Keratinocyte (primary cell): Measurements from ENCODE around the gene INPP5B. TPM values are rescaled to one million over a fixed set of nuclear protein-coding genes. Genes with fewer than 3 reads are reported as not detected.
"Not testable (repeated sequence)": the region's sequence is repeated elsewhere in the genome, so short reads cannot be mapped to it uniquely, and the experiment has no call there.

Source experiments
- DNase-seq: peaks from one replicate; pipeline ENCODE4 v3.0.0-alpha.2; 2011; ENCODE audit warnings: low read depth, missing footprints, low spot score
- FAIRE-seq: peaks from 2 replicates; lab custom pipeline; 2011; peaks lifted over from hg19 to GRCh38; lab: Jason Lieb, UNC
- H2AFZ ChIP-seq: 2 replicates; pipeline ENCODE4 v1.6.0; 2012; ENCODE audit warnings: low read length, control low read depth, inconsistent platforms; ENCODE audit not compliant: control insufficient read depth
- H3K27ac ChIP-seq: 2 replicates; pipeline ENCODE4 v1.5.1; 2011; ENCODE audit warnings: low read length; ENCODE audit not compliant: control insufficient read depth, insufficient read depth
- H3K27me3 ChIP-seq: 3 replicates; pipeline ENCODE4 v1.6.0; 2011; ENCODE audit warnings: low read length; ENCODE audit not compliant: control insufficient read depth, insufficient read depth; ENCODE audit errors: extremely low read depth
- H3K36me3 ChIP-seq, 2 experiments: 2 replicates in 1 of 2; 3 replicates in 1 of 2; pipeline ENCODE4 v1.5.1; 2011; ENCODE audit warnings: low read length in 2 of 2, mild to moderate bottlenecking in 1 of 2; ENCODE audit not compliant: control insufficient read depth in 2 of 2, insufficient read depth in 2 of 2; ENCODE audit errors: extremely low read depth in 1 of 2
- H3K4me1 ChIP-seq: 3 replicates; pipeline ENCODE4 v1.5.1; 2011; ENCODE audit warnings: low read length; ENCODE audit not compliant: control insufficient read depth, insufficient read depth; ENCODE audit errors: extremely low read depth
- H3K4me2 ChIP-seq: 3 replicates; pipeline ENCODE4 v1.6.0; 2011; ENCODE audit warnings: low read depth, low read length; ENCODE audit not compliant: control insufficient read depth, insufficient read depth; ENCODE audit errors: extremely low read depth
- H3K4me3 ChIP-seq, 3 experiments: fragments of 200-600 bp in 1 of 3; sonication (generic) in 1 of 3; 2 replicates in 2 of 3; 3 replicates in 1 of 3; pipeline ENCODE4 v1.5.1; 2011 to 2016; ENCODE audit warnings: low read length in 3 of 3, mild to moderate bottlenecking in 3 of 3, control low read depth in 2 of 3, inconsistent platforms in 1 of 3, low read depth in 1 of 3, mixed read lengths in 1 of 3, mixed run types in 1 of 3, moderate library complexity in 1 of 3; ENCODE audit not compliant: control insufficient read depth in 2 of 3, insufficient read depth in 2 of 3; ENCODE audit errors: extremely low read depth in 1 of 3
- H3K79me2 ChIP-seq: 2 replicates; pipeline ENCODE4 v1.6.0; 2012; ENCODE audit warnings: low read length; ENCODE audit not compliant: control insufficient read depth, insufficient read depth
- H3K9ac ChIP-seq: 3 replicates; pipeline ENCODE4 v1.6.0; 2011; ENCODE audit warnings: low read length; ENCODE audit not compliant: control insufficient read depth, insufficient read depth; ENCODE audit errors: extremely low read depth
- H3K9me1 ChIP-seq: 3 replicates; pipeline ENCODE4 v1.6.0; 2011; ENCODE audit warnings: low read length; ENCODE audit not compliant: control insufficient read depth, insufficient read depth; ENCODE audit errors: extremely low read depth
- H3K9me3 ChIP-seq: 2 replicates; pipeline ENCODE4 v1.5.1; 2012; ENCODE audit warnings: low read depth, low read length; ENCODE audit not compliant: control insufficient read depth
- H4K20me1 ChIP-seq: 3 replicates; pipeline ENCODE4 v1.6.0; 2011; ENCODE audit warnings: low read length; ENCODE audit not compliant: control insufficient read depth, insufficient read depth; ENCODE audit errors: extremely low read depth
- CTCF ChIP-seq, 3 experiments: IDR thresholded peaks in 1 of 3; conservative IDR thresholded peaks in 1 of 3; optimal IDR thresholded peaks in 1 of 3; 2 replicates in 2 of 3; 3 replicates in 1 of 3; pipeline versions ENCODE3 to v1.5.1; 2011; ENCODE audit warnings: low read length in 3 of 3, mild to moderate bottlenecking in 3 of 3, moderate library complexity in 2 of 3, control low read depth in 1 of 3, inconsistent platforms in 1 of 3; ENCODE audit not compliant: insufficient read depth in 2 of 3; ENCODE audit errors: extremely low read depth in 1 of 3
- EZH2 ChIP-seq: IDR thresholded peaks from one replicate; pipeline ENCODE4 v1.6.1; 2012; ENCODE audit warnings: inconsistent platforms, mild to moderate bottlenecking, low read length, moderate library complexity
- dilution Hi-C: fragments of 300-500 bp; cut with MboI; formaldehyde crosslinking; loops from one replicate; pipeline ENCODE4 v1.7.0; 2020; ENCODE audit warnings: low sequenced_read_pairs; ENCODE audit not compliant: extremely low pct_ligation_motif_present
- polyA plus RNA-seq, 5 experiments: library from polyadenylated mRNA; depleted of rRNA in 3 of 5; stranded (reverse) in 3 of 5; stranded (forward) in 1 of 5; unstranded in 1 of 5; fragments of >200 nt; gene quantifications; 1 replicate in 1 of 5; 2 replicates in 3 of 5; 3 replicates in 1 of 5; pipeline versions ENCODE4 v1.2.1 to v1.2.3, GENCODE V29; 2011 to 2012; ENCODE audit warnings: missing spikeins in 2 of 5, low read depth in 1 of 5, low replicate concordance in 1 of 5

Gene INPP5B
- polyA plus RNA-seq, 1 donor (not counting 4 experiments of a cell fraction or from before 2014, with no cell fraction given), result 6.4 TPM

GRCh38 chr1:37901893-37902225 is 45.0 kb downstream of the INPP5B start:
- no peak for DNase-seq
- Histone ChIP-seq H3K4me2 (no peak overlapping the region), H3K36me3 (no peaks in the 10 kb centered on the region), H3K9me3 (no peaks in the 10 kb centered on the region), H3K9me1 (no peaks in the 10 kb centered on the region), H4K20me1 (no peaks in the 10 kb centered on the region), H3K27ac (no peak overlapping the region), H3K9ac (no peak overlapping the region), H3K4me3 (no peak overlapping the region), H2AFZ (no peak overlapping the region), H3K79me2 (no peaks in the 10 kb centered on the region), H3K4me1 (no peaks in the 10 kb centered on the region), H3K27me3 (no peaks in the 10 kb centered on the region)
- dilution Hi-C loops, result no loop called here
- TF ChIP-seq EZH2 (no peak), CTCF (optimal IDR thresholded peaks at IDR 0.05 in 1 of 3, IDR thresholded peaks at IDR 0.05 in 1 of 3, conservative IDR thresholded peaks at IDR 0.05 in 1 of 3; ENCODE audit: extremely low read depth in 1 of 3, insufficient read depth in 2 of 3, low read length in 3 of 3) (no peak)
- FAIRE-seq, result no peak

DNA sequence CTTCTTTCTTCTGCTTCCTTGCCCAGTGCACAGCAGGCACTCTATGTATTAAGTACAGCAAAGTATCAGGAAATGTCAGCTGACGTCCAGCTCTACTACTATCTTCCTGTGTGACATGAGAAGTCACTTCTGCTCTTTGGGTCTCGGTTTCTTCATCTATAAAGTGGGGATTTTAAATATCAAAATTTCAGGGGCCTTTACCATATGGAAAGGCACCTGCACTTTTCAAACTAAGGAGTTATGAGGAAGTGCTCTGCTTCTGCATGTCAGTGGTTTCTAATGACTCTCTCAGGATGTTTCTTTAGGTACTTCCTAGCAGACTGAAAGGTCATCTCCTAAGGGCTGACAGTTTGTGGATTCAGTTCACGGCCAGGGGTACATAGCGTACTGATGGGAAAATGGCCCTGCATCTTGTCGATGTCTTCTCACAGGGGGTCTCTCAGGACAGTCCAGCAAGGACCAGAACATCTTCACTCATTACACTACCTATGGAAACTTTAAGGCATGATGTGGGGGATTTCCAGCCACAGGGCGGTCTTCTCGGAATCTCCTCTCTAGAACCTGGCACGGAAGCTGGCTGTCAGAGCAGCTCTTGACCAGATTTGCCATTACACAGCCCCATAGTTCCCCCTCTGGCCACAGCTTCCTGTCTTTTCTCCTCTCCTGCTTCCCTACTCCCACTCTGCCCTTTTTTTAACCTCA is 45.5 kb downstream of the INPP5B start:
- Histone ChIP-seq H3K36me3 (no peaks in the 10 kb centered on the region), H3K9me3 (no peaks in the 10 kb centered on the region), H3K9ac (no peak overlapping the region), H3K4me3 (no peak overlapping the region), H3K27ac (no peak overlapping the region), H4K20me1 (no peaks in the 10 kb centered on the region), H3K9me1 (no peaks in the 10 kb centered on the region), H2AFZ (no peak overlapping the region), H3K79me2 (no peaks in the 10 kb centered on the region), H3K4me1 (no peaks in the 10 kb centered on the region), H3K27me3 (no peaks in the 10 kb centered on the region), H3K4me2 (no peak overlapping the region)
- no peak for TF ChIP-seq CTCF (optimal IDR thresholded peaks at IDR 0.05 in 1 of 3, IDR thresholded peaks at IDR 0.05 in 1 of 3, conservative IDR thresholded peaks at IDR 0.05 in 1 of 3; ENCODE audit: extremely low read depth in 1 of 3, insufficient read depth in 2 of 3, low read length in 3 of 3)
- no peak for TF ChIP-seq EZH2
- FAIRE-seq, result no peak
- DNase-seq, result no peak
- dilution Hi-C loops, result no loop called here

GRCh38 chr1:37897563-37897962 is 49.3 kb downstream of the INPP5B start:
- H3K9me3 ChIP-seq, DNase-seq, H3K4me2 ChIP-seq, H3K27ac ChIP-seq, H3K9ac ChIP-seq, dilution Hi-C loops, FAIRE-seq, H4K20me1 ChIP-seq, H3K4me3 ChIP-seq, H3K4me1 ChIP-seq, H3K9me1 ChIP-seq, H3K36me3 ChIP-seq, H3K79me2 ChIP-seq, H3K27me3 ChIP-seq, H2AFZ ChIP-seq: not testable (repeated sequence)
